Kidney epithelial cell (primary cell): ENCODE data around the gene BRD2. TPM values are rescaled to one million over a fixed set of nuclear protein-coding genes. Genes with fewer than 3 reads are reported as not detected.
A peak's percentile ranks its signal among the peaks of the same experiment; 100 is the strongest.

ENCODE experiments used
- DNase-seq: peaks from one replicate; pipeline ENCODE4 v3.0.0-alpha.2; 2010; ENCODE audit warnings: low read depth
- H3K27me3 ChIP-seq: 2 replicates; pipeline ENCODE4 v1.6.0; 2011; ENCODE audit warnings: low read length; ENCODE audit not compliant: control insufficient read depth, insufficient read depth
- H3K36me3 ChIP-seq: 2 replicates; pipeline ENCODE4 v1.5.1; 2011; ENCODE audit warnings: low read length; ENCODE audit not compliant: control insufficient read depth, insufficient read depth
- H3K4me3 ChIP-seq: 2 replicates; pipeline ENCODE4 v1.5.1; 2011; ENCODE audit warnings: low read depth, mild to moderate bottlenecking, control low read depth, low read length
- total RNA-seq: library from RNA; depleted of rRNA; stranded (reverse); fragments of >200 nt; gene quantifications from 2 replicates; pipeline ENCODE4 v1.2.3, GENCODE V29; 2015
- TF ChIP-seq, protein P1 (sequence below): IDR thresholded peaks from 2 replicates; pipeline ENCODE4 v1.5.1; 2011; ENCODE audit warnings: mild to moderate bottlenecking, moderate library complexity, low read length, control low read depth, inconsistent platforms; ENCODE audit not compliant: insufficient read depth, poor library complexity, severe bottlenecking

BRD2 gene
- total RNA-seq, 1 donor from 2014 or later, result 191 TPM

- no peaks in the 10 kb centered on the region for H3K36me3 ChIP-seq
- TF ChIP-seq, protein P1, sequence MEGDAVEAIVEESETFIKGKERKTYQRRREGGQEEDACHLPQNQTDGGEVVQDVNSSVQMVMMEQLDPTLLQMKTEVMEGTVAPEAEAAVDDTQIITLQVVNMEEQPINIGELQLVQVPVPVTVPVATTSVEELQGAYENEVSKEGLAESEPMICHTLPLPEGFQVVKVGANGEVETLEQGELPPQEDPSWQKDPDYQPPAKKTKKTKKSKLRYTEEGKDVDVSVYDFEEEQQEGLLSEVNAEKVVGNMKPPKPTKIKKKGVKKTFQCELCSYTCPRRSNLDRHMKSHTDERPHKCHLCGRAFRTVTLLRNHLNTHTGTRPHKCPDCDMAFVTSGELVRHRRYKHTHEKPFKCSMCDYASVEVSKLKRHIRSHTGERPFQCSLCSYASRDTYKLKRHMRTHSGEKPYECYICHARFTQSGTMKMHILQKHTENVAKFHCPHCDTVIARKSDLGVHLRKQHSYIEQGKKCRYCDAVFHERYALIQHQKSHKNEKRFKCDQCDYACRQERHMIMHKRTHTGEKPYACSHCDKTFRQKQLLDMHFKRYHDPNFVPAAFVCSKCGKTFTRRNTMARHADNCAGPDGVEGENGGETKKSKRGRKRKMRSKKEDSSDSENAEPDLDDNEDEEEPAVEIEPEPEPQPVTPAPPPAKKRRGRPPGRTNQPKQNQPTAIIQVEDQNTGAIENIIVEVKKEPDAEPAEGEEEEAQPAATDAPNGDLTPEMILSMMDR, result no peak
- DNase-seq, result no peak
- H3K4me3 ChIP-seq, result no peak overlapping the region
- H3K27me3 ChIP-seq, result peaks cover 10% of the 10 kb centered on the region
These were observed 21.5 kb upstream of the BRD2 start for GRCh38 chr6:32946893-32947292.

GRCh38 chr6:32947552-32948465 lies 20.6 kb upstream of the BRD2 start:
- Histone ChIP-seq H3K36me3 (no peaks in the 10 kb centered on the region), H3K27me3 (peaks cover 10% of the 10 kb centered on the region), H3K4me3 (no peak overlapping the region)
- DNase-seq, result no peak
- TF ChIP-seq, protein P1, result peak; percentile 74

GRCh38 chr6:32949113-32949512 lies 19.3 kb upstream of the BRD2 start:
- TF ChIP-seq, protein P1, result no peak
- DNase-seq, result no peak
- Histone ChIP-seq H3K4me3 (no peak overlapping the region), H3K27me3 (peaks cover 7% of the 10 kb centered on the region), H3K36me3 (no peaks in the 10 kb centered on the region)

- H3K4me3 ChIP-seq, result no peak overlapping the region
- DNase-seq, result no peak
- TF ChIP-seq, protein P1, result no peak
- H3K36me3 ChIP-seq, result no peaks in the 10 kb centered on the region
- H3K27me3 ChIP-seq, result peaks cover 7% of the 10 kb centered on the region
These were observed 18.4 kb upstream of the BRD2 start for GRCh38 chr6:32950010-32950409.

- no peak for DNase-seq
- no peaks in the 10 kb centered on the region for H3K36me3 ChIP-seq
- H3K4me3 ChIP-seq, result no peak overlapping the region
- H3K27me3 ChIP-seq, result peaks cover 3% of the 10 kb centered on the region
- TF ChIP-seq, protein P1, result no peak
These were observed 17.9 kb upstream of the BRD2 start for GRCh38 chr6:32950449-32950848.
